Peyer's patch (tissue), 4 donors: ENCODE measurements around the gene PDE6B. TPM values are rescaled to one million over a fixed set of nuclear protein-coding genes. Genes with fewer than 3 reads are reported as not detected.
"Not testable (repeated sequence)": the region's sequence is repeated elsewhere in the genome, so short reads cannot be mapped to it uniquely, and the experiment has no call there.

ENCODE experiments used
- DNase-seq, 3 donors: peaks; one replicate each; pipeline ENCODE4 v3.0.0-alpha.2; 2017 to 2019
- H3K27ac ChIP-seq, 4 donors: fragments of 200-600 bp; sonication (generic); one replicate each; pipeline ENCODE4 v1.5.1; 2016 to 2019
- H3K27me3 ChIP-seq, 2 donors: fragments of 200-600 bp; sonication (generic); one replicate each; pipeline ENCODE4 v1.5.1; 2019
- H3K36me3 ChIP-seq, 3 donors: fragments of 200-600 bp; sonication (generic); one replicate each; pipeline ENCODE4 v1.5.1; 2016 to 2019
- H3K4me1 ChIP-seq, 4 donors: fragments of 200-600 bp; sonication (generic); one replicate each; pipeline ENCODE4 v1.5.1; 2016 to 2019
- H3K4me3 ChIP-seq, 4 donors: fragments of 200-600 bp; sonication (generic); 1 replicate in 3 of 4; 2 replicates in 1 of 4; pipeline ENCODE4 v1.5.1; 2016 to 2019; ENCODE audit warnings: mild to moderate bottlenecking in 1 of 4
- H3K9me3 ChIP-seq, 4 donors: fragments of 200-600 bp; sonication (generic); one replicate each; pipeline ENCODE4 v1.5.1; 2016 to 2019; ENCODE audit warnings: mild to moderate bottlenecking in 1 of 4
- CTCF ChIP-seq, 6 experiments: fragments of 450-650 bp in 4 of 6; fragments of 200-600 bp in 2 of 6; sonication (generic) in 1 of 6; IDR thresholded peaks; one replicate each; pipeline ENCODE4 v1.5.1; 2017 to 2019; ENCODE audit warnings: antibody characterized with exemption in 6 of 6, mild to moderate bottlenecking in 3 of 6, moderate library complexity in 1 of 6
- POLR2A ChIP-seq, 2 donors: fragments of 450-650 bp; IDR thresholded peaks; one replicate each; pipeline ENCODE4 v1.5.1; 2017; ENCODE audit warnings: antibody characterized with exemption in 2 of 2, mild to moderate bottlenecking in 2 of 2, moderate library complexity in 2 of 2
- total RNA-seq, 4 donors: library from RNA; depleted of rRNA; stranded (reverse); fragments of >200 nt; gene quantifications; one replicate each; pipeline ENCODE4 v1.1.0, GENCODE V29; 2016

PDE6B gene
- total RNA-seq, 4 donors from 2014 or later, result 0.27 to 1.8 (median 1.4) TPM; not detected in 1

- Histone ChIP-seq H3K27me3 (no peaks in the 10 kb centered on the region), H3K36me3 (no peaks in the 10 kb centered on the region), H3K27ac (no peak overlapping the region), H3K4me3 (no peak overlapping the region), H3K9me3 (peaks cover 0 to 9% (median 0%) of the 10 kb centered on the region in 4 donors), H3K4me1 (no peaks in the 10 kb centered on the region)
- no peak for TF ChIP-seq POLR2A (IDR thresholded peaks at IDR 0.05)
- DNase-seq, result no peak
Observed at GRCh38 chr4:587671-588350, 37.6 kb upstream of the PDE6B start.

GRCh38 chr4:588351-588849 is 37.0 kb upstream of the PDE6B start:
- DNase-seq, result no peak
- H3K4me3 ChIP-seq, result no peak overlapping the region
- peaks cover 0 to 9% (median 0%) of the 10 kb centered on the region in 4 donors for H3K9me3 ChIP-seq
- TF ChIP-seq POLR2A (IDR thresholded peaks at IDR 0.05) (no peak), CTCF (IDR thresholded peaks at IDR 0.05) (no peak)
- H3K36me3 ChIP-seq, result no peaks in the 10 kb centered on the region
- H3K27ac ChIP-seq, result no peak overlapping the region
- no peaks in the 10 kb centered on the region for H3K27me3 ChIP-seq
- H3K4me1 ChIP-seq, result no peaks in the 10 kb centered on the region

- no peaks in the 10 kb centered on the region for H3K36me3 ChIP-seq
- H3K27ac ChIP-seq, result no peak overlapping the region
- no peaks in the 10 kb centered on the region for H3K4me1 ChIP-seq
- H3K9me3 ChIP-seq, result peaks cover 0 to 6% (median 0%) of the 10 kb centered on the region in 4 donors
- DNase-seq, result no peak
- no peaks in the 10 kb centered on the region for H3K27me3 ChIP-seq
- TF ChIP-seq POLR2A (IDR thresholded peaks at IDR 0.05), result no peak
- TF ChIP-seq CTCF (IDR thresholded peaks at IDR 0.05), result no peak
- no peak overlapping the region for H3K4me3 ChIP-seq
Observed at GRCh38 chr4:589219-589963, 36.0 kb upstream of the PDE6B start.

- TF ChIP-seq CTCF (IDR thresholded peaks at IDR 0.05), result no peak
- TF ChIP-seq POLR2A (IDR thresholded peaks at IDR 0.05), result no peak
- H3K9me3 ChIP-seq, result peaks cover 0 to 8% (median 0%) of the 10 kb centered on the region in 4 donors
- no peaks in the 10 kb centered on the region for H3K27me3 ChIP-seq
- H3K4me3 ChIP-seq, result no peak overlapping the region
- no peaks in the 10 kb centered on the region for H3K4me1 ChIP-seq
- no peaks in the 10 kb centered on the region for H3K36me3 ChIP-seq
- H3K27ac ChIP-seq, result no peak overlapping the region
- DNase-seq, result no peak
Observed at GRCh38 chr4:590313-590841, 35.0 kb upstream of the PDE6B start.

- DNase-seq, H3K27ac ChIP-seq, H3K9me3 ChIP-seq, H3K4me1 ChIP-seq, H3K36me3 ChIP-seq, H3K4me3 ChIP-seq, H3K27me3 ChIP-seq: not testable (repeated sequence)
Observed at GRCh38 chr4:592178-592577, 33.2 kb upstream of the PDE6B start.

- TF ChIP-seq POLR2A (IDR thresholded peaks at IDR 0.05), result no peak
- no peak for TF ChIP-seq CTCF (IDR thresholded peaks at IDR 0.05)
- no peak for DNase-seq
- Histone ChIP-seq H3K4me3 (no peak overlapping the region), H3K27me3 (no peaks in the 10 kb centered on the region), H3K9me3 (peaks cover 0 to 8% (median 0%) of the 10 kb centered on the region in 4 donors), H3K27ac (no peak overlapping the region), H3K36me3 (no peaks in the 10 kb centered on the region), H3K4me1 (no peaks in the 10 kb centered on the region)
Observed at GRCh38 chr4:592825-593520, 32.4 kb upstream of the PDE6B start.
